WTC11 (cell line): ENCODE results near the gene SLC29A3. TPM values are rescaled to one million over a fixed set of nuclear protein-coding genes. Genes with fewer than 3 reads are reported as not detected.

ENCODE experiments used
- ATAC-seq: fragments of 200-7000 bp; cut with Tn5 transposase; 2 replicates; pipeline ENCODE4 v1.10.0; 2021; ENCODE audit warnings: mild to moderate bottlenecking, moderate library complexity
- CTCF ChIA-PET: fragments of 300-600 bp; sonication (Branson Sonifier 250); formaldehyde crosslinking; loops from one replicate; lab custom pipeline; 2021; ENCODE audit warnings: antibody characterized with exemption; lab: Charles Lee
- POLR2A ChIA-PET: fragments of 350-600 bp; sonication (Branson Sonifier 250); formaldehyde crosslinking; loops from one replicate; lab custom pipeline; 2021; ENCODE audit warnings: antibody characterized with exemption; lab: Charles Lee
- DNase-seq: peaks from one replicate; pipeline ENCODE4 v3.0.0; 2021; ENCODE audit warnings: low spot score
- H3K27ac Mint-ChIP-seq: 2 replicates; pipeline ENCODE4 v1.8.0; 2021; ENCODE audit warnings: mixed read lengths
- H3K27me3 Mint-ChIP-seq: 2 replicates; pipeline ENCODE4 v1.8.0; 2021; ENCODE audit warnings: low read depth, mild to moderate bottlenecking, moderate library complexity, mixed read lengths
- H3K36me3 Mint-ChIP-seq: 2 replicates; pipeline ENCODE4 v1.8.0; 2021; ENCODE audit warnings: mixed read lengths
- H3K4me1 Mint-ChIP-seq: 2 replicates; pipeline ENCODE4 v1.8.0; 2022; ENCODE audit warnings: mixed read lengths
- H3K4me3 Mint-ChIP-seq: 2 replicates; pipeline ENCODE4 v1.8.0; 2021; ENCODE audit warnings: mild to moderate bottlenecking, moderate library complexity, mixed read lengths
- H3K9me3 Mint-ChIP-seq: 2 replicates; pipeline ENCODE4 v1.8.0; 2021; ENCODE audit warnings: mixed read lengths
- CREB1 ChIP-seq: sonication (generic); formaldehyde crosslinking; IDR thresholded peaks from 2 replicates; pipeline ENCODE4 v1.8.0; 2023; ENCODE audit warnings: mild to moderate bottlenecking, missing genetic modification reagents
- HMGA2 ChIP-seq: fragments of 250-450 bp; sonication (Bioruptor Pico); IDR thresholded peaks from 2 replicates; pipeline ENCODE4 v1.4.0; 2021; ENCODE audit warnings: mild to moderate bottlenecking, moderate library complexity
- NR3C1 ChIP-seq: sonication (generic); formaldehyde crosslinking; conservative IDR thresholded peaks from 2 replicates; pipeline ENCODE4 v1.8.1; 2023; ENCODE audit warnings: low read depth, mild to moderate bottlenecking, missing genetic modification reagents
- SMAD4 ChIP-seq: sonication (generic); formaldehyde crosslinking; IDR thresholded peaks from 2 replicates; pipeline ENCODE4 v1.8.0; 2022; ENCODE audit warnings: mild to moderate bottlenecking, missing genetic modification reagents
- SP1 ChIP-seq: sonication (generic); formaldehyde crosslinking; conservative IDR thresholded peaks from 2 replicates; pipeline ENCODE4 v1.8.1; 2022; ENCODE audit warnings: missing genetic modification reagents
- TCF7 ChIP-seq: sonication (generic); formaldehyde crosslinking; IDR thresholded peaks from 2 replicates; pipeline ENCODE4 v1.8.0; 2022; ENCODE audit warnings: mild to moderate bottlenecking, low read depth, missing genetic modification reagents, moderate library complexity
- total RNA-seq: library from RNA; stranded (reverse); gene quantifications from 3 replicates; pipeline ENCODE4 v1.2.3, GENCODE V29; 2021
- TF ChIP-seq, protein P1 (sequence below): sonication (generic); formaldehyde crosslinking; IDR thresholded peaks from 2 replicates; pipeline ENCODE4 v1.8.0; 2022; ENCODE audit warnings: mild to moderate bottlenecking, missing genetic modification reagents
- TF ChIP-seq, protein P2 (sequence below): sonication (generic); formaldehyde crosslinking; IDR thresholded peaks from 2 replicates; pipeline ENCODE4 v1.8.0; 2023; ENCODE audit warnings: mild to moderate bottlenecking, missing genetic modification reagents
- TF ChIP-seq, protein P3 (sequence below): sonication (generic); formaldehyde crosslinking; IDR thresholded peaks from 2 replicates; pipeline ENCODE4 v1.8.1; 2022; ENCODE audit warnings: low read depth, mild to moderate bottlenecking, moderate library complexity, missing genetic modification reagents, borderline replicate concordance
- TF ChIP-seq, protein P4 (sequence below): sonication (generic); formaldehyde crosslinking; IDR thresholded peaks from 2 replicates; pipeline ENCODE4 v1.8.1; 2023; ENCODE audit warnings: mild to moderate bottlenecking, missing genetic modification reagents
- TF ChIP-seq, protein P5 (sequence below): sonication (generic); formaldehyde crosslinking; IDR thresholded peaks from 2 replicates; pipeline ENCODE4 v1.8.1; 2023; ENCODE audit warnings: mild to moderate bottlenecking, missing genetic modification reagents, moderate library complexity
- TF ChIP-seq, protein P6 (sequence below): sonication (generic); formaldehyde crosslinking; conservative IDR thresholded peaks from 2 replicates; pipeline ENCODE4 v1.8.1; 2022; ENCODE audit warnings: mild to moderate bottlenecking, missing genetic modification reagents

SLC29A3 gene
- total RNA-seq, 1 experiment from 2014 or later = 9.2 TPM

DNA sequence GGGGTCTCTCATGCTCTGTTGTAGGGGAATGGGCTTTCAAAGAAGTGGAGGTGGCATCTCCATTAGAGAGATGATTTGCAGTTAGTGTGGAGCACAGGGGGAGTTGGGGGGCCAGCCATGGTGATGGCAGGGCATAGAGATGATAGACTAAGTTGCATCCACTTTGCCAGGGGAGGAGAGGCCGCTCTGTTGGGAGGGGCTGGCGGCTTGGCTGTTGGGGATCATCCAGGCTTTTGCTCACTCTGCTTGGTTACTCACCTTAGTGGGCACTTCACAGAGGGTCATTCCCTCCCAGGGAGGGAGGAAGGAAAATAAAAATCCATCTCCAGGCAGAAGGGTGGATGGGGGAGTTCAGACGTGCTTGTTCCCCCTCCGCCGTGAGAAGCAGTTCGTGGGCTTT, 46.3 kb downstream of the SLC29A3 start:
- DNase-seq = no peak
- Mint-ChIP-seq H3K4me1 (peaks cover 4% of the 10 kb centered on the region; the same call in 1 of the 2 replicates), H3K27me3 (no peaks in the 10 kb centered on the region)
- CTCF ChIA-PET = interaction anchor here (0.6 to 6.0 kb wide), 4 partner anchors 46 to 343 kb away, joined by 3 to 28 read pairs (median 4); partner anchors contain the start of gene SLC29A3
- POLR2A ChIA-PET = no interaction called here
- TF ChIP-seq SMAD4 = no peak
- TF ChIP-seq, protein P1, sequence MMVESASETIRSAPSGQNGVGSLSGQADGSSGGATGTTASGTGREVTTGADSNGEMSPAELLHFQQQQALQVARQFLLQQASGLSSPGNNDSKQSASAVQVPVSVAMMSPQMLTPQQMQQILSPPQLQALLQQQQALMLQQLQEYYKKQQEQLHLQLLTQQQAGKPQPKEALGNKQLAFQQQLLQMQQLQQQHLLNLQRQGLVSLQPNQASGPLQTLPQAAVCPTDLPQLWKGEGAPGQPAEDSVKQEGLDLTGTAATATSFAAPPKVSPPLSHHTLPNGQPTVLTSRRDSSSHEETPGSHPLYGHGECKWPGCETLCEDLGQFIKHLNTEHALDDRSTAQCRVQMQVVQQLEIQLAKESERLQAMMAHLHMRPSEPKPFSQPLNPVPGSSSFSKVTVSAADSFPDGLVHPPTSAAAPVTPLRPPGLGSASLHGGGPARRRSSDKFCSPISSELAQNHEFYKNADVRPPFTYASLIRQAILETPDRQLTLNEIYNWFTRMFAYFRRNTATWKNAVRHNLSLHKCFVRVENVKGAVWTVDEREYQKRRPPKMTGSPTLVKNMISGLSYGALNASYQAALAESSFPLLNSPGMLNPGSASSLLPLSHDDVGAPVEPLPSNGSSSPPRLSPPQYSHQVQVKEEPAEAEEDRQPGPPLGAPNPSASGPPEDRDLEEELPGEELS (CRISPR knock-in tag) = no peak
- TF ChIP-seq SP1 = no peak
- TF ChIP-seq, protein P2, sequence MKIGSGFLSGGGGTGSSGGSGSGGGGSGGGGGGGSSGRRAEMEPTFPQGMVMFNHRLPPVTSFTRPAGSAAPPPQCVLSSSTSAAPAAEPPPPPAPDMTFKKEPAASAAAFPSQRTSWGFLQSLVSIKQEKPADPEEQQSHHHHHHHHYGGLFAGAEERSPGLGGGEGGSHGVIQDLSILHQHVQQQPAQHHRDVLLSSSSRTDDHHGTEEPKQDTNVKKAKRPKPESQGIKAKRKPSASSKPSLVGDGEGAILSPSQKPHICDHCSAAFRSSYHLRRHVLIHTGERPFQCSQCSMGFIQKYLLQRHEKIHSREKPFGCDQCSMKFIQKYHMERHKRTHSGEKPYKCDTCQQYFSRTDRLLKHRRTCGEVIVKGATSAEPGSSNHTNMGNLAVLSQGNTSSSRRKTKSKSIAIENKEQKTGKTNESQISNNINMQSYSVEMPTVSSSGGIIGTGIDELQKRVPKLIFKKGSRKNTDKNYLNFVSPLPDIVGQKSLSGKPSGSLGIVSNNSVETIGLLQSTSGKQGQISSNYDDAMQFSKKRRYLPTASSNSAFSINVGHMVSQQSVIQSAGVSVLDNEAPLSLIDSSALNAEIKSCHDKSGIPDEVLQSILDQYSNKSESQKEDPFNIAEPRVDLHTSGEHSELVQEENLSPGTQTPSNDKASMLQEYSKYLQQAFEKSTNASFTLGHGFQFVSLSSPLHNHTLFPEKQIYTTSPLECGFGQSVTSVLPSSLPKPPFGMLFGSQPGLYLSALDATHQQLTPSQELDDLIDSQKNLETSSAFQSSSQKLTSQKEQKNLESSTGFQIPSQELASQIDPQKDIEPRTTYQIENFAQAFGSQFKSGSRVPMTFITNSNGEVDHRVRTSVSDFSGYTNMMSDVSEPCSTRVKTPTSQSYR (CRISPR knock-in tag) = no peak
- TF ChIP-seq, protein P3, sequence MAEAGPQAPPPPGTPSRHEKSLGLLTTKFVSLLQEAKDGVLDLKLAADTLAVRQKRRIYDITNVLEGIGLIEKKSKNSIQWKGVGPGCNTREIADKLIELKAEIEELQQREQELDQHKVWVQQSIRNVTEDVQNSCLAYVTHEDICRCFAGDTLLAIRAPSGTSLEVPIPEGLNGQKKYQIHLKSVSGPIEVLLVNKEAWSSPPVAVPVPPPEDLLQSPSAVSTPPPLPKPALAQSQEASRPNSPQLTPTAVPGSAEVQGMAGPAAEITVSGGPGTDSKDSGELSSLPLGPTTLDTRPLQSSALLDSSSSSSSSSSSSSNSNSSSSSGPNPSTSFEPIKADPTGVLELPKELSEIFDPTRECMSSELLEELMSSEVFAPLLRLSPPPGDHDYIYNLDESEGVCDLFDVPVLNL = no peak
- TF ChIP-seq TCF7 (CRISPR knock-in tag) = no peak
- TF ChIP-seq, protein P4, sequence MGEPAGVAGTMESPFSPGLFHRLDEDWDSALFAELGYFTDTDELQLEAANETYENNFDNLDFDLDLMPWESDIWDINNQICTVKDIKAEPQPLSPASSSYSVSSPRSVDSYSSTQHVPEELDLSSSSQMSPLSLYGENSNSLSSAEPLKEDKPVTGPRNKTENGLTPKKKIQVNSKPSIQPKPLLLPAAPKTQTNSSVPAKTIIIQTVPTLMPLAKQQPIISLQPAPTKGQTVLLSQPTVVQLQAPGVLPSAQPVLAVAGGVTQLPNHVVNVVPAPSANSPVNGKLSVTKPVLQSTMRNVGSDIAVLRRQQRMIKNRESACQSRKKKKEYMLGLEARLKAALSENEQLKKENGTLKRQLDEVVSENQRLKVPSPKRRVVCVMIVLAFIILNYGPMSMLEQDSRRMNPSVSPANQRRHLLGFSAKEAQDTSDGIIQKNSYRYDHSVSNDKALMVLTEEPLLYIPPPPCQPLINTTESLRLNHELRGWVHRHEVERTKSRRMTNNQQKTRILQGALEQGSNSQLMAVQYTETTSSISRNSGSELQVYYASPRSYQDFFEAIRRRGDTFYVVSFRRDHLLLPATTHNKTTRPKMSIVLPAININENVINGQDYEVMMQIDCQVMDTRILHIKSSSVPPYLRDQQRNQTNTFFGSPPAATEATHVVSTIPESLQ (CRISPR knock-in tag) = no peak
- TF ChIP-seq, protein P5, sequence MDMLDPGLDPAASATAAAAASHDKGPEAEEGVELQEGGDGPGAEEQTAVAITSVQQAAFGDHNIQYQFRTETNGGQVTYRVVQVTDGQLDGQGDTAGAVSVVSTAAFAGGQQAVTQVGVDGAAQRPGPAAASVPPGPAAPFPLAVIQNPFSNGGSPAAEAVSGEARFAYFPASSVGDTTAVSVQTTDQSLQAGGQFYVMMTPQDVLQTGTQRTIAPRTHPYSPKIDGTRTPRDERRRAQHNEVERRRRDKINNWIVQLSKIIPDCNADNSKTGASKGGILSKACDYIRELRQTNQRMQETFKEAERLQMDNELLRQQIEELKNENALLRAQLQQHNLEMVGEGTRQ (CRISPR knock-in tag) = no peak
- TF ChIP-seq, all 79 proteins: peak for 0
- no peak overlapping the region for H3K27ac Mint-ChIP-seq
- no peak for ATAC-seq
- peaks cover 8% of the 10 kb centered on the region; the same call in 1 of the 2 replicates for H3K36me3 Mint-ChIP-seq
- no peak overlapping the region for H3K4me3 Mint-ChIP-seq
- no peaks in the 10 kb centered on the region for H3K9me3 Mint-ChIP-seq

DNA sequence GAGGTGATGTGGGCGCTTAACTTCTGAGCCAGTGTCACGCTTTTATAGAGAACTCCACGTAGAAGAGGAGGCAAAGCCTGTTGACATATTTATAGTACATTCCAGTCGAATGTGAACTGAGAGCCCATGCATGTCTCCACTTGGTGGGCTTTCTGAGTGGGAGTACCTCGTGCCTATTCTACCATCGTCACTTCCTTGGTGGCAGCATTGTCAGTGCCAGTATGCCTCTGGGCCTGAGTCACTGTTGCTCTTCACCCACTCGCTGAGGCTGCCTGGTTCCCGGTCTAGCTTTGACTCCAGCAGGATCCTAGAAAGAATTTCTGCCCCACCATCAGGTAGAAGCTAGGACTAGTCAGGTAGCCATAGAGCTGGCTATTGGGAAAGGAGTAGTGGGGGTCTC, 47.6 kb downstream of the SLC29A3 start:
- Mint-ChIP-seq H3K9me3 (no peaks in the 10 kb centered on the region), H3K4me1 (peaks cover 4% of the 10 kb centered on the region; the same call in 1 of the 2 replicates), H3K4me3 (no peak overlapping the region), H3K36me3 (peaks cover 8% of the 10 kb centered on the region; the same call in 1 of the 2 replicates), H3K27ac (no peak overlapping the region), H3K27me3 (no peaks in the 10 kb centered on the region; the same call in 1 of the 2 replicates)
- POLR2A ChIA-PET = interaction anchor here (1.5 kb wide), 1 partner anchor 11 kb away, joined by 5 read pairs; no protein-coding TSS in a partner anchor
- DNase-seq (no peak), ATAC-seq (no peak)
- TF ChIP-seq CREB1 (CRISPR knock-in tag) (no peak), NR3C1 (CRISPR knock-in tag) (no peak), HMGA2 (no peak)
- TF ChIP-seq, protein P4 (CRISPR knock-in tag) = no peak
- TF ChIP-seq, protein P6, sequence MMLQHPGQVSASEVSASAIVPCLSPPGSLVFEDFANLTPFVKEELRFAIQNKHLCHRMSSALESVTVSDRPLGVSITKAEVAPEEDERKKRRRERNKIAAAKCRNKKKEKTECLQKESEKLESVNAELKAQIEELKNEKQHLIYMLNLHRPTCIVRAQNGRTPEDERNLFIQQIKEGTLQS (CRISPR knock-in tag) = no peak
- CTCF ChIA-PET = interaction anchor here (1.2 to 6.0 kb wide), 5 partner anchors 23 to 341 kb away, joined by 3 to 28 read pairs (median 5); partner anchors contain the start of gene SLC29A3
